Prostate gland (tissue), 2 donors: Measurements from ENCODE around the gene SANBR.

Source experiments
- POLR2AphosphoS5 ChIP-seq: sonication (generic); formaldehyde crosslinking; IDR thresholded peaks from one replicate; pipeline ENCODE4 v1.6.1; 2017; ENCODE audit warnings: antibody characterized with exemption
- TF ChIP-seq, protein P1 (sequence below), 4 experiments: fragments of 200-600 bp in 2 of 4; fragments of 450-650 bp in 2 of 4; sonication (generic) in 2 of 4; IDR thresholded peaks; 1 replicate in 3 of 4; 2 replicates in 1 of 4; pipeline ENCODE4 v1.5.1; 2016 to 2019; ENCODE audit warnings: antibody characterized with exemption in 4 of 4, mild to moderate bottlenecking in 2 of 4, moderate library complexity in 2 of 4

DNA sequence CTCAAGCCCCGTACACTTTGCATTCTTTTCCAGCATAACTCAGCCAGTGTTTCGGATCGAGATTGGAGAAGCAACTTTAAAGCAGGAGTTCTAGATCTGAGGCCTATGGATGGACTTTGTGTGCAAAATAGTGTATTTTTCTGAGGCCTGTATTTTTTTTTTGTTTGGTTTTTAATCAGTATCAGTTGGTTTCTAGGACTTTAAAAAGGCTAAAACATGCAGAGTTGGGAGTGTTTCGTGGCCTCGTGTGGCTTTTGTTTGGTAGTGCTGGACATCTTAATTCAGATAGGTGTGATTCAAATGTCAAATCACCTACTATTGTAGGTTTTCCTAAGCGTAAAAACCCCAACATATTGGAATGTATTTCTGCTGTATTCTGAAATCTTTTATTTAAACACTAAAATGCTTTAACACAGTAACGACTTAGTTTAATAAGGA is 47.3 kb upstream of the SANBR start:
- TF ChIP-seq, protein P1, sequence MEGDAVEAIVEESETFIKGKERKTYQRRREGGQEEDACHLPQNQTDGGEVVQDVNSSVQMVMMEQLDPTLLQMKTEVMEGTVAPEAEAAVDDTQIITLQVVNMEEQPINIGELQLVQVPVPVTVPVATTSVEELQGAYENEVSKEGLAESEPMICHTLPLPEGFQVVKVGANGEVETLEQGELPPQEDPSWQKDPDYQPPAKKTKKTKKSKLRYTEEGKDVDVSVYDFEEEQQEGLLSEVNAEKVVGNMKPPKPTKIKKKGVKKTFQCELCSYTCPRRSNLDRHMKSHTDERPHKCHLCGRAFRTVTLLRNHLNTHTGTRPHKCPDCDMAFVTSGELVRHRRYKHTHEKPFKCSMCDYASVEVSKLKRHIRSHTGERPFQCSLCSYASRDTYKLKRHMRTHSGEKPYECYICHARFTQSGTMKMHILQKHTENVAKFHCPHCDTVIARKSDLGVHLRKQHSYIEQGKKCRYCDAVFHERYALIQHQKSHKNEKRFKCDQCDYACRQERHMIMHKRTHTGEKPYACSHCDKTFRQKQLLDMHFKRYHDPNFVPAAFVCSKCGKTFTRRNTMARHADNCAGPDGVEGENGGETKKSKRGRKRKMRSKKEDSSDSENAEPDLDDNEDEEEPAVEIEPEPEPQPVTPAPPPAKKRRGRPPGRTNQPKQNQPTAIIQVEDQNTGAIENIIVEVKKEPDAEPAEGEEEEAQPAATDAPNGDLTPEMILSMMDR (IDR thresholded peaks at IDR 0.05) = no peak
- TF ChIP-seq POLR2AphosphoS5 = peak; percentile 53
